Measurements from ENCODE around the gene RPL32. TPM values are rescaled to one million over a fixed set of nuclear protein-coding genes. Genes with fewer than 3 reads are reported as not detected.
A peak's percentile ranks its signal among the peaks of the same experiment; 100 is the strongest.

The RPL32 gene
- total and polyA plus RNA-seq, 2 donors (not counting 1 experiment from before 2014, with no cell fraction given): 1,244 to 1,855 TPM

DNA sequence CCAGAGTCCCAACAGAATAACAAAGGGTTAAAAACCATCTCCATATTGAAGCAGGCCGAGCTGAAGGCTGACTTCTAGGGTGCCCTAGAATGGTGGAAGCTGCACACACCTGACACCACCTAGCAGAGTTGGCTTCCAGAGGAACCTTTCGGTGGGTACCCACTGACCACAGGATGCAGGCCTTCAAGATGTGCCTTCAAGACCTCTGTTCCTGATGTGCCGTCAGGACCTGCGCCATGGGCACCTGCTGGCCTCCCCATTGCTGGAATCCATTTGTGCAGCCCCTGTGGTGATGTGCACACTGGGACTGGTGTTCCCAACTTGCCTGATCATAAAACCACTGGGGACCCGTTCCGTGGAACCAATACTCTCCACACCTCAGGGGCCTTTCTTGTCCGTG is 35.7 kb upstream of the RPL32 start:
- Histone ChIP-seq H3K36me3 (ENCODE audit: control insufficient read depth, insufficient read depth, low read length) (no peaks in the 10 kb centered on the region), H3K4me3 (replicated peaks in 1 of 4; ENCODE audit: control extremely low read depth in 1 of 4, insufficient read depth in 1 of 4, low read depth in 3 of 4, low read length in 4 of 4) (no peak overlapping the region), H3K4me2 (ENCODE audit: extremely low read depth, insufficient read depth, low read length) (no peak overlapping the region), H4K20me1 (ENCODE audit: control insufficient read depth, extremely low read depth, insufficient read depth, low read length) (no peaks in the 10 kb centered on the region), H3K27ac (ENCODE audit: insufficient read depth, low read length) (no peak overlapping the region), H3K27me3 (ENCODE audit: control insufficient read depth, insufficient read depth, low read length) (peaks cover 7% of the 10 kb centered on the region), H2AFZ (ENCODE audit: low read length) (no peak overlapping the region), H3K4me1 (ENCODE audit: control insufficient read depth, extremely low read depth, insufficient read depth, low read length) (no peaks in the 10 kb centered on the region), H3K9ac (ENCODE audit: insufficient read depth, low read length) (no peak overlapping the region), H3K79me2 (ENCODE audit: control insufficient read depth, insufficient read depth, low read length) (no peaks in the 10 kb centered on the region), H3K9me3 (ENCODE audit: control insufficient read depth, insufficient read depth, low read depth, low read length) (no peaks in the 10 kb centered on the region)
- no peak for DNase-seq (ENCODE audit: low read depth in 2 of 2)
- TF ChIP-seq, protein P1, sequence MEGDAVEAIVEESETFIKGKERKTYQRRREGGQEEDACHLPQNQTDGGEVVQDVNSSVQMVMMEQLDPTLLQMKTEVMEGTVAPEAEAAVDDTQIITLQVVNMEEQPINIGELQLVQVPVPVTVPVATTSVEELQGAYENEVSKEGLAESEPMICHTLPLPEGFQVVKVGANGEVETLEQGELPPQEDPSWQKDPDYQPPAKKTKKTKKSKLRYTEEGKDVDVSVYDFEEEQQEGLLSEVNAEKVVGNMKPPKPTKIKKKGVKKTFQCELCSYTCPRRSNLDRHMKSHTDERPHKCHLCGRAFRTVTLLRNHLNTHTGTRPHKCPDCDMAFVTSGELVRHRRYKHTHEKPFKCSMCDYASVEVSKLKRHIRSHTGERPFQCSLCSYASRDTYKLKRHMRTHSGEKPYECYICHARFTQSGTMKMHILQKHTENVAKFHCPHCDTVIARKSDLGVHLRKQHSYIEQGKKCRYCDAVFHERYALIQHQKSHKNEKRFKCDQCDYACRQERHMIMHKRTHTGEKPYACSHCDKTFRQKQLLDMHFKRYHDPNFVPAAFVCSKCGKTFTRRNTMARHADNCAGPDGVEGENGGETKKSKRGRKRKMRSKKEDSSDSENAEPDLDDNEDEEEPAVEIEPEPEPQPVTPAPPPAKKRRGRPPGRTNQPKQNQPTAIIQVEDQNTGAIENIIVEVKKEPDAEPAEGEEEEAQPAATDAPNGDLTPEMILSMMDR (conservative IDR thresholded peaks at IDR 0.05 in 1 of 2, IDR thresholded peaks at IDR 0.05 in 1 of 2; ENCODE audit: low read depth in 1 of 2, low read length in 2 of 2): no peak
- TF ChIP-seq EZH2 (IDR thresholded peaks at IDR 0.05; ENCODE audit: low read length, missing control alignments): no peak

DNA sequence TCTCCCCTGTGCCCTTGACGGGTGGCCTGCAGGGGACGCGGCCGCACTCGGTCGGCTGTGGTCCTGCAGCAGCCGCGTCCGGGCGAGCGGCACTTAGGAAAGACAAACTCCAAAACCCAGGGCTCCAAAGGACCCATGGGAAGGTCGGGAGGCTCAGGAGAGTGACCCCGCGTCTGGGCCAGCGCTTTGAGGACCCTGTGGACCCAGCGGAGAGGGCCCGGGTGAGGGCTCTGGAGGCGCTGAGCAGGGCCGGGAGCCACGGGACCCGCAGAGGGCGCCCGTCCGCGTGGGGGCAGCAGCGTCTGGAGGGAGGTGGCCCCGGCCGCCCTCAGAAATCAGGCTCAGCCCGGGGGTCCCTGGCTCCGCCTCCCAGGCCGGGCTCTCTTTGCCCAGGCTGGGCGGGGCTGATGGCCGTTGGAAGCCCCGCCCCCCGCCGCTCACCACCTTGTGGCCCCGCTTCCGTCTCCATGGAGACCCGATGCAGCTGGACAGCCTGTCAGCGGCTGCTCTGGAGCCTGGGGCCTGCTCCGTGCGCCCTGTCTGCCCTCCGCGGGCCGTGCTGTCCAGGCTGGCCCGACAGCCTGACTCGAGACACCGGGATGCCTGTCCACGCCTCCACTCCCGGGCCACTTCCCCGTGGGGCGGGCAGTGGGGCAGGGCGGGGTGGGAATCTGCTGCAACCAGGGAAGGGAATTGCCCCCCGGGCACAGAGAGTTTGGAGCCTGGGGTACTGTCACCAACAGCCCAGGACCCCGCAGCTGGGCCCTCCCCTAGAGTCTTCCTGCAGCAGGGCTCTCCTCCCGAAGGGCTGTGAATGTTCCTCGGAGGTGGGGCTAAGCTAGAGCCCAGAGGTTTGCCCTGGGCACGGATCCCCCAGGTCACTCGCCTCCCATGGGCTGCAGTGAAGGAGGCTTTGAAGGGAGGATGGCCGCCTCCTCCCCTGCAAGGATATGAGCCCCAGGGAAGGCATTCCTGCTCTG is 34.8 kb upstream of the RPL32 start:
- DNase-seq (ENCODE audit: low read depth in 2 of 2): peak; percentile 26 to 28
- Histone ChIP-seq H3K36me3 (ENCODE audit: control insufficient read depth, insufficient read depth, low read length) (no peaks in the 10 kb centered on the region), H2AFZ (ENCODE audit: low read length) (no peak overlapping the region), H4K20me1 (ENCODE audit: control insufficient read depth, extremely low read depth, insufficient read depth, low read length) (no peaks in the 10 kb centered on the region), H3K27me3 (ENCODE audit: control insufficient read depth, insufficient read depth, low read length) (peaks cover 9% of the 10 kb centered on the region), H3K4me3 (replicated peaks in 1 of 4; ENCODE audit: control extremely low read depth in 1 of 4, insufficient read depth in 1 of 4, low read depth in 3 of 4, low read length in 4 of 4) (peak overlapping the region in 2 of 4 experiments; percentile 11 to 28), H3K79me2 (ENCODE audit: control insufficient read depth, insufficient read depth, low read length) (no peaks in the 10 kb centered on the region), H3K9ac (ENCODE audit: insufficient read depth, low read length) (no peak overlapping the region), H3K9me3 (ENCODE audit: control insufficient read depth, insufficient read depth, low read depth, low read length) (no peaks in the 10 kb centered on the region), H3K27ac (ENCODE audit: insufficient read depth, low read length) (no peak overlapping the region), H3K4me2 (ENCODE audit: extremely low read depth, insufficient read depth, low read length) (peak overlapping the region; percentile 5), H3K4me1 (ENCODE audit: control insufficient read depth, extremely low read depth, insufficient read depth, low read length) (no peaks in the 10 kb centered on the region)
- TF ChIP-seq EZH2 (IDR thresholded peaks at IDR 0.05; ENCODE audit: low read length, missing control alignments): no peak
- TF ChIP-seq, protein P1 (conservative IDR thresholded peaks at IDR 0.05 in 1 of 2, IDR thresholded peaks at IDR 0.05 in 1 of 2; ENCODE audit: low read depth in 1 of 2, low read length in 2 of 2): no peak

DNA sequence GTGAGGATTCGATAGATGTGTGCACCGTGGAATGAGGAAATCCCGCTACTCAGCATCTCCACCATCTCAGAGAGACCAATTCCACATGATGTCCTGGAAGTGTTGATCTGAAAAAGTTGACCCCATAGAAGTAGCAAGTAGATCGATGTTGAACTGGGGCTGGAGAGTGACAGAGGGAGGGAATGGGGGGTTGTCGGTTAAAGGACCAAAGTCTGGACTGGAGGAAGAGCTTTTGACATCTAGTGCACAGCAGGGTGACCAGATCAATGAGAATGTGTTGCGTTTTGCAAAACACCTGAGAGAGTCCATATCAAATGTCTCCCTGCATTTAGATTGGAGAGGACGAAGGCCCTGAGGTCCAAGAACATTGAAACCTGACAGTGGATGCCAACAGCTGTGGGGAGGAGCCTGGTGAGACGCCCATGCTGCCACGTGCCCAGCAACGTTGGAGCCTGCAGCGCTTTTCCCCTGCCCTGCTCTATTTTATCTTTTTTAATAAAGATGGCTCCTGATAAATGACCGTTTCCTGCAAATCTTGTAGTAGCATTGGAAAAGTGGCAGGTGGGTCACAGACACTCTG is 30.1 kb upstream of the RPL32 start:
- Histone ChIP-seq H3K27me3 (ENCODE audit: control insufficient read depth, insufficient read depth, low read length) (peaks cover 9% of the 10 kb centered on the region), H3K27ac (ENCODE audit: insufficient read depth, low read length) (no peak overlapping the region), H3K4me1 (ENCODE audit: control insufficient read depth, extremely low read depth, insufficient read depth, low read length) (no peaks in the 10 kb centered on the region), H3K36me3 (ENCODE audit: control insufficient read depth, insufficient read depth, low read length) (no peaks in the 10 kb centered on the region), H3K4me2 (ENCODE audit: extremely low read depth, insufficient read depth, low read length) (no peak overlapping the region), H3K79me2 (ENCODE audit: control insufficient read depth, insufficient read depth, low read length) (no peaks in the 10 kb centered on the region), H2AFZ (ENCODE audit: low read length) (no peak overlapping the region), H3K9ac (ENCODE audit: insufficient read depth, low read length) (no peak overlapping the region), H4K20me1 (ENCODE audit: control insufficient read depth, extremely low read depth, insufficient read depth, low read length) (no peaks in the 10 kb centered on the region), H3K4me3 (replicated peaks in 1 of 4; ENCODE audit: control extremely low read depth in 1 of 4, insufficient read depth in 1 of 4, low read depth in 3 of 4, low read length in 4 of 4) (no peak overlapping the region), H3K9me3 (ENCODE audit: control insufficient read depth, insufficient read depth, low read depth, low read length) (no peaks in the 10 kb centered on the region)
- DNase-seq (ENCODE audit: low read depth in 2 of 2): no peak
- TF ChIP-seq, protein P1 (conservative IDR thresholded peaks at IDR 0.05 in 1 of 2, IDR thresholded peaks at IDR 0.05 in 1 of 2; ENCODE audit: low read depth in 1 of 2, low read length in 2 of 2): no peak
- TF ChIP-seq EZH2 (IDR thresholded peaks at IDR 0.05; ENCODE audit: low read length, missing control alignments): no peak

Measured in fibroblast of lung (primary cell).